GM23338 (cell line): ENCODE data around the gene FCHSD2. TPM values are rescaled to one million over a fixed set of nuclear protein-coding genes. Genes with fewer than 3 reads are reported as not detected.

Source experiments
- ATAC-seq: fragments of 200-7000 bp; cut with Tn5 transposase; 3 replicates; pipeline ENCODE4 v1.9.1; 2020
- DNase-seq: peaks from one replicate; pipeline ENCODE4 v3.0.0-alpha.2; 2015; ENCODE audit warnings: low spot score
- H2AFZ ChIP-seq: fragments of 200-600 bp; sonication (generic); 2 replicates; pipeline ENCODE4 v1.8.0; 2016; ENCODE audit warnings: antibody characterized with exemption, mild to moderate bottlenecking, moderate library complexity
- H3F3A ChIP-seq: fragments of 200-600 bp; sonication (generic); replicated peaks from 2 replicates; pipeline ENCODE4 v1.8.0; 2017; ENCODE audit warnings: antibody characterized with exemption, mixed run types, low read depth
- H3K27ac ChIP-seq: fragments of 200-600 bp; sonication (generic); 2 replicates; pipeline ENCODE4 v1.6.1; 2016; ENCODE audit warnings: low read depth
- H3K27me3 ChIP-seq: fragments of 200-600 bp; sonication (generic); 2 replicates; pipeline ENCODE4 v1.8.0; 2016; ENCODE audit warnings: mild to moderate bottlenecking, mixed run types, moderate library complexity; ENCODE audit not compliant: insufficient read depth
- H3K36me3 ChIP-seq: fragments of 200-600 bp; sonication (generic); 2 replicates; pipeline ENCODE4 v1.8.0; 2016; ENCODE audit warnings: mild to moderate bottlenecking; ENCODE audit not compliant: insufficient read depth
- H3K4me1 ChIP-seq: fragments of 200-600 bp; sonication (generic); 2 replicates; pipeline ENCODE4 v1.8.0; 2016; ENCODE audit warnings: mild to moderate bottlenecking, moderate library complexity; ENCODE audit not compliant: insufficient read depth
- H3K4me2 ChIP-seq: fragments of 200-600 bp; sonication (generic); 2 replicates; pipeline ENCODE4 v1.7.1; 2017; ENCODE audit warnings: mixed run types
- H3K4me3 ChIP-seq: fragments of 200-600 bp; sonication (generic); 2 replicates; pipeline ENCODE4 v1.6.1; 2016; ENCODE audit warnings: mixed run types
- H3K79me2 ChIP-seq: fragments of 200-600 bp; sonication (generic); replicated peaks from 2 replicates; pipeline ENCODE4 v1.8.0; 2017; ENCODE audit warnings: mild to moderate bottlenecking; ENCODE audit not compliant: insufficient read depth
- H3K9me2 ChIP-seq: fragments of 200-600 bp; sonication (generic); 2 replicates; pipeline ENCODE4 v1.8.0; 2017; ENCODE audit not compliant: insufficient read depth
- H4K20me1 ChIP-seq: fragments of 200-600 bp; sonication (generic); replicated peaks from 2 replicates; pipeline ENCODE4 v1.8.0; 2017; ENCODE audit warnings: mild to moderate bottlenecking; ENCODE audit not compliant: insufficient read depth
- H3K27ac Mint-ChIP-seq: 2 replicates; pipeline ENCODE4 v1.8.0; 2020; ENCODE audit warnings: inconsistent platforms, mild to moderate bottlenecking, moderate library complexity, mixed read lengths
- H3K27me3 Mint-ChIP-seq: 3 replicates; pipeline ENCODE4 v1.8.0; 2022; ENCODE audit warnings: low read depth, mild to moderate bottlenecking, moderate library complexity, mixed read lengths, inconsistent platforms; ENCODE audit not compliant: insufficient read depth, poor library complexity
- H3K36me3 Mint-ChIP-seq: 3 replicates; pipeline ENCODE4 v1.8.0; 2021; ENCODE audit warnings: low read depth, mild to moderate bottlenecking, inconsistent platforms, moderate library complexity, mixed read lengths
- H3K4me1 Mint-ChIP-seq: 3 replicates; pipeline ENCODE4 v1.8.0; 2020; ENCODE audit warnings: mild to moderate bottlenecking, inconsistent platforms, mixed read lengths
- H3K4me3 Mint-ChIP-seq: 3 replicates; pipeline ENCODE4 v1.8.0; 2021; ENCODE audit warnings: moderate library complexity, mild to moderate bottlenecking, inconsistent platforms, mixed read lengths
- H3K9me3 Mint-ChIP-seq: 3 replicates; pipeline ENCODE4 v1.8.0; 2020; ENCODE audit warnings: moderate library complexity, mild to moderate bottlenecking, inconsistent platforms, mixed read lengths
- CREB1 ChIP-seq: fragments of 250-450 bp; sonication (Bioruptor Pico); IDR thresholded peaks from 2 replicates; pipeline ENCODE4 v1.5.0; 2020; ENCODE audit warnings: low read depth, mild to moderate bottlenecking, moderate library complexity
- ETS1 ChIP-seq: IDR thresholded peaks from 2 replicates; pipeline ENCODE4 v1.6.1; 2016; ENCODE audit warnings: antibody characterized with exemption
- EZH2 ChIP-seq: fragments of 200-600 bp; sonication (generic); IDR thresholded peaks from one replicate; pipeline ENCODE4 v1.8.0; 2017; ENCODE audit warnings: antibody characterized with exemption, mild to moderate bottlenecking, low read depth; ENCODE audit not compliant: unreplicated experiment
- EZH2phosphoT487 ChIP-seq: fragments of 200-600 bp; sonication (generic); IDR thresholded peaks from one replicate; pipeline ENCODE4 v1.8.1; 2018; ENCODE audit warnings: antibody characterized with exemption; ENCODE audit not compliant: unreplicated experiment
- JUNB ChIP-seq: IDR thresholded peaks from one replicate; pipeline ENCODE4 v1.6.1; 2016; ENCODE audit warnings: antibody characterized with exemption; ENCODE audit not compliant: unreplicated experiment
- NANOG ChIP-seq: IDR thresholded peaks from 2 replicates; pipeline ENCODE4 v1.6.1; 2016; ENCODE audit warnings: antibody characterized with exemption, borderline replicate concordance
- POLR2AphosphoS5 ChIP-seq: IDR thresholded peaks from 2 replicates; pipeline ENCODE4 v1.6.1; 2016; ENCODE audit warnings: antibody characterized with exemption, low read depth
- STAT1 ChIP-seq: IDR thresholded peaks from one replicate; pipeline ENCODE4 v1.6.1; 2016; ENCODE audit warnings: antibody characterized with exemption; ENCODE audit not compliant: unreplicated experiment
- ZNF114 ChIP-seq: fragments of 250-450 bp; sonication (Bioruptor Pico); IDR thresholded peaks from 2 replicates; pipeline ENCODE4 v1.5.0; 2020; ENCODE audit warnings: mild to moderate bottlenecking, moderate library complexity
- ZNF331 ChIP-seq: fragments of 250-450 bp; sonication (Bioruptor Pico); IDR thresholded peaks from 2 replicates; pipeline ENCODE4 v1.5.0; 2020; ENCODE audit warnings: low read depth, mild to moderate bottlenecking, moderate library complexity
- polyA plus RNA-seq: library from polyadenylated mRNA; unstranded; fragments of >200 nt; fragmentation: Nextera tagmentation; extraction: Ambion mirVana; gene quantifications from 2 replicates; pipeline ENCODE4 v1.2.1, GENCODE V29; 2016
- total RNA-seq: library from RNA; depleted of rRNA; stranded (reverse); fragments of >200 nt; shearing (Covaris generic); gene quantifications from 2 replicates; pipeline ENCODE4 v1.2.3, GENCODE V29; 2014
- TF ChIP-seq, protein P1 (sequence below), 2 experiments: fragments of 200-600 bp in 1 of 2; sonication (generic) in 1 of 2; conservative IDR thresholded peaks; 2 replicates each; pipeline versions ENCODE4 v1.5.1 to v1.6.1; 2016 to 2017; ENCODE audit warnings: antibody characterized with exemption in 2 of 2, low read depth in 2 of 2, mild to moderate bottlenecking in 2 of 2, moderate library complexity in 1 of 2
- TF ChIP-seq, protein P2 (sequence below): fragments of 250-450 bp; sonication (Bioruptor Pico); IDR thresholded peaks from 2 replicates; pipeline ENCODE4 v1.5.0; 2020; ENCODE audit warnings: mild to moderate bottlenecking, moderate library complexity
- TF ChIP-seq, protein P3 (sequence below): IDR thresholded peaks from one replicate; pipeline ENCODE4 v1.6.1; 2018; ENCODE audit warnings: antibody characterized with exemption; ENCODE audit not compliant: unreplicated experiment

FCHSD2 gene
- total and polyA plus RNA-seq, 2 experiments from 2014 or later, result 3.6 to 5.2 TPM

DNA sequence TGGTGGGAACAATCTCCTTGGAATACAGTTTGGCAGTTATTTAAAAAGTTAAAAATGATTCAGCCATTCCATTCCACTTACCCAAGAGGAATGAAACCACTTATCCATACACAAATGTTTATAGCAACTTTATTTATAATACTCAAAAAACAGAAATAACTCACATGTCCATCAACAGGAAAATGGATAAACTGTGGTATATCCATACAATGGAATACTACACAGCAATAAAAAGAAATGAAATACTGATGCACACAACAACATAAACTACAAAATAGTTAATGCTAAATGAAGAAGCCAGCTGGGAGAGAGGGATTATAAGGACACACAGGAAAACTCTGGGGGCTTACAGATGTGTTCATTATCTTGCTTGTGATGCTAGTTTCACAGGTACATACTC, 64.7 kb downstream of the FCHSD2 start:
- Histone ChIP-seq H3K27ac (no peak overlapping the region), H3K4me3 (no peak overlapping the region), H3F3A (no peaks in the 10 kb centered on the region), H3K4me2 (no peak overlapping the region), H3K4me1 (no peaks in the 10 kb centered on the region), H2AFZ (no peak overlapping the region), H3K9me2 (no peaks in the 10 kb centered on the region), H3K36me3 (no peaks in the 10 kb centered on the region), H3K79me2 (no peaks in the 10 kb centered on the region), H3K27me3 (no peaks in the 10 kb centered on the region), H4K20me1 (no peaks in the 10 kb centered on the region)
- Mint-ChIP-seq H3K4me3 (no peak overlapping the region), H3K4me1 (peaks cover 4% of the 10 kb centered on the region; the same call in 2 of the 3 replicates), H3K27me3 (peaks cover 3% of the 10 kb centered on the region), H3K9me3 (peaks cover 9% of the 10 kb centered on the region), H3K36me3 (peaks cover 18% of the 10 kb centered on the region), H3K27ac (no peak overlapping the region)
- DNase-seq (no peak), ATAC-seq (no peak)
- TF ChIP-seq, protein P1, sequence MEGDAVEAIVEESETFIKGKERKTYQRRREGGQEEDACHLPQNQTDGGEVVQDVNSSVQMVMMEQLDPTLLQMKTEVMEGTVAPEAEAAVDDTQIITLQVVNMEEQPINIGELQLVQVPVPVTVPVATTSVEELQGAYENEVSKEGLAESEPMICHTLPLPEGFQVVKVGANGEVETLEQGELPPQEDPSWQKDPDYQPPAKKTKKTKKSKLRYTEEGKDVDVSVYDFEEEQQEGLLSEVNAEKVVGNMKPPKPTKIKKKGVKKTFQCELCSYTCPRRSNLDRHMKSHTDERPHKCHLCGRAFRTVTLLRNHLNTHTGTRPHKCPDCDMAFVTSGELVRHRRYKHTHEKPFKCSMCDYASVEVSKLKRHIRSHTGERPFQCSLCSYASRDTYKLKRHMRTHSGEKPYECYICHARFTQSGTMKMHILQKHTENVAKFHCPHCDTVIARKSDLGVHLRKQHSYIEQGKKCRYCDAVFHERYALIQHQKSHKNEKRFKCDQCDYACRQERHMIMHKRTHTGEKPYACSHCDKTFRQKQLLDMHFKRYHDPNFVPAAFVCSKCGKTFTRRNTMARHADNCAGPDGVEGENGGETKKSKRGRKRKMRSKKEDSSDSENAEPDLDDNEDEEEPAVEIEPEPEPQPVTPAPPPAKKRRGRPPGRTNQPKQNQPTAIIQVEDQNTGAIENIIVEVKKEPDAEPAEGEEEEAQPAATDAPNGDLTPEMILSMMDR (conservative IDR thresholded peaks at IDR 0.05; ENCODE audit: low read depth in 2 of 2), result no peak
- TF ChIP-seq JUNB, result no peak
- TF ChIP-seq, protein P2, sequence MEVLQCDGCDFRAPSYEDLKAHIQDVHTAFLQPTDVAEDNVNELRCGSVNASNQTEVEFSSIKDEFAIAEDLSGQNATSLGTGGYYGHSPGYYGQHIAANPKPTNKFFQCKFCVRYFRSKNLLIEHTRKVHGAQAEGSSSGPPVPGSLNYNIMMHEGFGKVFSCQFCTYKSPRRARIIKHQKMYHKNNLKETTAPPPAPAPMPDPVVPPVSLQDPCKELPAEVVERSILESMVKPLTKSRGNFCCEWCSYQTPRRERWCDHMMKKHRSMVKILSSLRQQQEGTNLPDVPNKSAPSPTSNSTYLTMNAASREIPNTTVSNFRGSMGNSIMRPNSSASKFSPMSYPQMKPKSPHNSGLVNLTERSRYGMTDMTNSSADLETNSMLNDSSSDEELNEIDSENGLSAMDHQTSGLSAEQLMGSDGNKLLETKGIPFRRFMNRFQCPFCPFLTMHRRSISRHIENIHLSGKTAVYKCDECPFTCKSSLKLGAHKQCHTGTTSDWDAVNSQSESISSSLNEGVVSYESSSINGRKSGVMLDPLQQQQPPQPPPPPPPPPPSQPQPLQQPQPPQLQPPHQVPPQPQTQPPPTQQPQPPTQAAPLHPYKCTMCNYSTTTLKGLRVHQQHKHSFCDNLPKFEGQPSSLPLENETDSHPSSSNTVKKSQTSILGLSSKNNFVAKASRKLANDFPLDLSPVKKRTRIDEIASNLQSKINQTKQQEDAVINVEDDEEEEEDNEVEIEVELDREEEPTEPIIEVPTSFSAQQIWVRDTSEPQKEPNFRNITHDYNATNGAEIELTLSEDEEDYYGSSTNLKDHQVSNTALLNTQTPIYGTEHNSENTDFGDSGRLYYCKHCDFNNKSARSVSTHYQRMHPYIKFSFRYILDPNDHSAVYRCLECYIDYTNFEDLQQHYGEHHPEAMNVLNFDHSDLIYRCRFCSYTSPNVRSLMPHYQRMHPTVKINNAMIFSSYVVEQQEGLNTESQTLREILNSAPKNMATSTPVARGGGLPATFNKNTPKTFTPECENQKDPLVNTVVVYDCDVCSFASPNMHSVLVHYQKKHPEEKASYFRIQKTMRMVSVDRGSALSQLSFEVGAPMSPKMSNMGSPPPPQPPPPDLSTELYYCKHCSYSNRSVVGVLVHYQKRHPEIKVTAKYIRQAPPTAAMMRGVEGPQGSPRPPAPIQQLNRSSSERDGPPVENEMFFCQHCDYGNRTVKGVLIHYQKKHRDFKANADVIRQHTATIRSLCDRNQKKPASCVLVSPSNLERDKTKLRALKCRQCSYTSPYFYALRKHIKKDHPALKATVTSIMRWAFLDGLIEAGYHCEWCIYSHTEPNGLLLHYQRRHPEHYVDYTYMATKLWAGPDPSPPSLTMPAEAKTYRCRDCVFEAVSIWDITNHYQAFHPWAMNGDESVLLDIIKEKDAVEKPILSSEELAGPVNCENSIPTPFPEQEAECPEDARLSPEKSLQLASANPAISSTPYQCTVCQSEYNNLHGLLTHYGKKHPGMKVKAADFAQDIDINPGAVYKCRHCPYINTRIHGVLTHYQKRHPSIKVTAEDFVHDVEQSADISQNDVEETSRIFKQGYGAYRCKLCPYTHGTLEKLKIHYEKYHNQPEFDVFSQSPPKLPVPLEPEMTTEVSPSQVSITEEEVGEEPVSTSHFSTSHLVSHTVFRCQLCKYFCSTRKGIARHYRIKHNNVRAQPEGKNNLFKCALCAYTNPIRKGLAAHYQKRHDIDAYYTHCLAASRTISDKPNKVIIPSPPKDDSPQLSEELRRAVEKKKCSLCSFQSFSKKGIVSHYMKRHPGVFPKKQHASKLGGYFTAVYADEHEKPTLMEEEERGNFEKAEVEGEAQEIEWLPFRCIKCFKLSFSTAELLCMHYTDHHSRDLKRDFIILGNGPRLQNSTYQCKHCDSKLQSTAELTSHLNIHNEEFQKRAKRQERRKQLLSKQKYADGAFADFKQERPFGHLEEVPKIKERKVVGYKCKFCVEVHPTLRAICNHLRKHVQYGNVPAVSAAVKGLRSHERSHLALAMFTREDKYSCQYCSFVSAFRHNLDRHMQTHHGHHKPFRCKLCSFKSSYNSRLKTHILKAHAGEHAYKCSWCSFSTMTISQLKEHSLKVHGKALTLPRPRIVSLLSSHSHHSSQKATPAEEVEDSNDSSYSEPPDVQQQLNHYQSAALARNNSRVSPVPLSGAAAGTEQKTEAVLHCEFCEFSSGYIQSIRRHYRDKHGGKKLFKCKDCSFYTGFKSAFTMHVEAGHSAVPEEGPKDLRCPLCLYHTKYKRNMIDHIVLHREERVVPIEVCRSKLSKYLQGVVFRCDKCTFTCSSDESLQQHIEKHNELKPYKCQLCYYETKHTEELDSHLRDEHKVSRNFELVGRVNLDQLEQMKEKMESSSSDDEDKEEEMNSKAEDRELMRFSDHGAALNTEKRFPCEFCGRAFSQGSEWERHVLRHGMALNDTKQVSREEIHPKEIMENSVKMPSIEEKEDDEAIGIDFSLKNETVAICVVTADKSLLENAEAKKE, result no peak
- no peak for TF ChIP-seq ZNF114 (CRISPR knock-in tag)
- TF ChIP-seq STAT1, result no peak
- TF ChIP-seq EZH2, result no peak
- TF ChIP-seq, protein P3, sequence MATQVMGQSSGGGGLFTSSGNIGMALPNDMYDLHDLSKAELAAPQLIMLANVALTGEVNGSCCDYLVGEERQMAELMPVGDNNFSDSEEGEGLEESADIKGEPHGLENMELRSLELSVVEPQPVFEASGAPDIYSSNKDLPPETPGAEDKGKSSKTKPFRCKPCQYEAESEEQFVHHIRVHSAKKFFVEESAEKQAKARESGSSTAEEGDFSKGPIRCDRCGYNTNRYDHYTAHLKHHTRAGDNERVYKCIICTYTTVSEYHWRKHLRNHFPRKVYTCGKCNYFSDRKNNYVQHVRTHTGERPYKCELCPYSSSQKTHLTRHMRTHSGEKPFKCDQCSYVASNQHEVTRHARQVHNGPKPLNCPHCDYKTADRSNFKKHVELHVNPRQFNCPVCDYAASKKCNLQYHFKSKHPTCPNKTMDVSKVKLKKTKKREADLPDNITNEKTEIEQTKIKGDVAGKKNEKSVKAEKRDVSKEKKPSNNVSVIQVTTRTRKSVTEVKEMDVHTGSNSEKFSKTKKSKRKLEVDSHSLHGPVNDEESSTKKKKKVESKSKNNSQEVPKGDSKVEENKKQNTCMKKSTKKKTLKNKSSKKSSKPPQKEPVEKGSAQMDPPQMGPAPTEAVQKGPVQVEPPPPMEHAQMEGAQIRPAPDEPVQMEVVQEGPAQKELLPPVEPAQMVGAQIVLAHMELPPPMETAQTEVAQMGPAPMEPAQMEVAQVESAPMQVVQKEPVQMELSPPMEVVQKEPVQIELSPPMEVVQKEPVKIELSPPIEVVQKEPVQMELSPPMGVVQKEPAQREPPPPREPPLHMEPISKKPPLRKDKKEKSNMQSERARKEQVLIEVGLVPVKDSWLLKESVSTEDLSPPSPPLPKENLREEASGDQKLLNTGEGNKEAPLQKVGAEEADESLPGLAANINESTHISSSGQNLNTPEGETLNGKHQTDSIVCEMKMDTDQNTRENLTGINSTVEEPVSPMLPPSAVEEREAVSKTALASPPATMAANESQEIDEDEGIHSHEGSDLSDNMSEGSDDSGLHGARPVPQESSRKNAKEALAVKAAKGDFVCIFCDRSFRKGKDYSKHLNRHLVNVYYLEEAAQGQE, result no peak
- TF ChIP-seq ZNF331 (CRISPR knock-in tag), result no peak
- no peak for TF ChIP-seq EZH2phosphoT487
- no peak for TF ChIP-seq CREB1 (CRISPR knock-in tag)
- TF ChIP-seq POLR2AphosphoS5, result no peak
- TF ChIP-seq ETS1, result no peak
- TF ChIP-seq NANOG, result no peak
